AG09319 (cell line): ENCODE measurements around the gene KRTAP10-6.
"Not testable (repeated sequence)": the region's sequence is repeated elsewhere in the genome, so short reads cannot be mapped to it uniquely, and the experiment has no call there.

Experiments used
- DNase-seq: peaks from one replicate; pipeline ENCODE4 v3.0.0-alpha.2; 2010; ENCODE audit warnings: low read depth; ENCODE audit errors: extremely low read depth
- TF ChIP-seq, protein P1 (sequence below): IDR thresholded peaks from 2 replicates; pipeline ENCODE4 v1.5.1; 2011; ENCODE audit warnings: low read depth, mild to moderate bottlenecking, inconsistent platforms, low read length, moderate library complexity

KRTAP10-6 gene

DNA sequence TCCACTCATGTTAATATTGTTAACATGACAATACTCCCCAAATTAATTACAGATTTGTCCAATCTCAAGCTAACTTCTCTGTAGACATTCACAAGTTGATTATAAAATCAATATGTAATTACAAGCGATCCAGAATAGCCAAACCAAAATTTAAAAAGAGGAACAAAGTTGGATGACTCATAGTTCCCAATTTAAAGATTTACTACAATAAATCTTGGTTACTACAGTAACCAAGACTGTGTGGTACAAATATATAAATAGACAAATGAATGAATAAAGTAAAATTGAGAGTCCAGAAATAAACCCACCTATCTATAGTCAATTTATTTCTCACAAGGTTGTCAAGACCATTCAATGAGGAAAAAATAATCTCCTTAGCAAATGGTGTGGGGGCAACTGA, 25.9 kb downstream of the KRTAP10-6 start:
- TF ChIP-seq, protein P1, sequence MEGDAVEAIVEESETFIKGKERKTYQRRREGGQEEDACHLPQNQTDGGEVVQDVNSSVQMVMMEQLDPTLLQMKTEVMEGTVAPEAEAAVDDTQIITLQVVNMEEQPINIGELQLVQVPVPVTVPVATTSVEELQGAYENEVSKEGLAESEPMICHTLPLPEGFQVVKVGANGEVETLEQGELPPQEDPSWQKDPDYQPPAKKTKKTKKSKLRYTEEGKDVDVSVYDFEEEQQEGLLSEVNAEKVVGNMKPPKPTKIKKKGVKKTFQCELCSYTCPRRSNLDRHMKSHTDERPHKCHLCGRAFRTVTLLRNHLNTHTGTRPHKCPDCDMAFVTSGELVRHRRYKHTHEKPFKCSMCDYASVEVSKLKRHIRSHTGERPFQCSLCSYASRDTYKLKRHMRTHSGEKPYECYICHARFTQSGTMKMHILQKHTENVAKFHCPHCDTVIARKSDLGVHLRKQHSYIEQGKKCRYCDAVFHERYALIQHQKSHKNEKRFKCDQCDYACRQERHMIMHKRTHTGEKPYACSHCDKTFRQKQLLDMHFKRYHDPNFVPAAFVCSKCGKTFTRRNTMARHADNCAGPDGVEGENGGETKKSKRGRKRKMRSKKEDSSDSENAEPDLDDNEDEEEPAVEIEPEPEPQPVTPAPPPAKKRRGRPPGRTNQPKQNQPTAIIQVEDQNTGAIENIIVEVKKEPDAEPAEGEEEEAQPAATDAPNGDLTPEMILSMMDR: no peak
- no peak for DNase-seq

DNA sequence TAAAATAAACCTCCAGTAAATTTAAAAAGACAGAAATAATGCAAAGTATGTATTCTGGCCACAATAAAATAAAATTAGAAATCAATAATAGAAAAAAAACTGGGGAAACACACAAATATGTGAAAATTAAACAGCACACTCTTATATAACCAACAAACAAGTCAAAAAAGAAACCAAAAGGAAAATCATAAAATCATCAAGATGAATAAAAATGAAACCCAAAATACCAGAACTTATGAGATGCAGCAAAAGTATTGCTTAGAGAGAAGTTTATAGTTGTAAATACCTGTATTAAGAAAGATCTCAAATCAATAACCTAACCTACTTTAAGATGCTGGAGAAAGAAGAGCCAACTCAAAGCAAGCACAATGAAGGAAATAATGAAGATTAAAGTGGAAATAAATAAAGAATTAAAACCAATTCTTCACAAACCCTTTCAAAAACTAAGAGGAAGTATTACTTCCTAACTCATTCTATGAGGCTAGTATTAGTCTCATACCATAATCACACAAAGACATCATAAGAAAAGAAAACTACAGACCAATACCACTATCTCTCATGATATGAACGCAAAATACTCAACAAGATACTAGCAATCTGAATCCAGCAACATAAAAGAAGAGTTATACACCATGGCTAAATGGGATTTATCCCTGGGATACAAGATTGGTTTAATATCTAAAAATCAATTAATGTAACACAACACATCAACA, 27.3 kb downstream of the KRTAP10-6 start:
- DNase-seq: no peak
- TF ChIP-seq, protein P1: no peak

DNA sequence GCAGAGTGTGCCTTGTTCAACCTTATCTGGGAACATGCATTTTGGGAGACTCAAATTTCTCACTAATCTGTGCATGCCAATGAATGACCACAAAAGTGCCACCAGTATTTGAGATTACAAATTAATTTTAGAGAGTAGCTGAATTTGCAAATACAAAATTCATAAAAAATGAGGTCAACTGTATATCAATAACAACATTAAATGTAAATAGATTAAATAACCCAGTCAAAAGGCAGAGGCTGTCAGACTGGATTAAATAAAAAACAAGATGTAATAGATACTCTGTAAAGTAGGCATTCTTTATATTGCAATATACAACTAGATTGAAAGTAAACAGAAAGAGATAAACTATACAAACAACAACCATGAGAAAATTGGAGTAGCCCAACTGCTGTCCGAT, 28.2 kb downstream of the KRTAP10-6 start:
- TF ChIP-seq, protein P1: no peak
- no peak for DNase-seq

DNA sequence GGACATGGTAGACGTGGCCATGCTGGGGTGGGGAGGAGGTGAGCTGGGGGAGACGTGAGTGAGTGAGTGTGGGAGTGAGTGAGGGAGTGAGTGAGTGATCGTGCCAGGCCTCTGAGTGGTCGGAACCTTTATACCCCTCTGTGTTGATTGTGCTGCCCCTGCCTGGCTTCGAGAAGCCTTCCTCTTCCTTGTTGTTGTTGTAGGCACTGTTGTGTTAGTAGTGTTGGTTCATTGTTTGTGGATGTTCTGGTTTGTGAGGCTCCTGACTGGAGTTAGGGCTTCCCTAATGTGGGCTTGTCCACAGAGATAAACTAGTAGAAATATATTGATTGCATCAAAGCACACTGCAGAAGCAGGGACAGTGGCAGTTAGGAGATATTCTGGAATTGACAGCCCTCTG, 33.6 kb downstream of the KRTAP10-6 start, which contains the start of gene KRTAP10-3:
Gene KRTAP10-3 (minus strand): TSS at position 101 of the 400 bp plus-strand sequence. CDS start 80 bp downstream, at position 21.
- no peak for DNase-seq
- TF ChIP-seq, protein P1: no peak

DNA sequence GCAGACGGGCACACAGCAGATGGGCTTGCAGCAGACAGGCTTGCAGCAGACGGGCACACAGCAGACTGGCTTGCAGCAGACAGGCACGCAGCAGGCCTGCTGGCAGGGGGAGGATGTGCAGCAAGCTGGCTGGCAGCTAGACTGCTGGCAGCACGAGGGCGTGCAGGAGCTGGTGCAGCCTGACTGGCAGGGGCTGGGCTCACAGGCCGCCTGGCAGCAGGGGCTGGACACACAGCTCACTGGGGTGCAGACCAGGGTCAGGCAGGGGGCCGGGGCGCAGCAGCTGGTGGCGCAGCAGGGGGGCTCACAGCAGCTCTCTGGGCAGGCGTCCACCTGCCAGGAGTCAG, 34.0 kb downstream of the KRTAP10-6 start:
- not testable (repeated sequence) for DNase-seq

DNA sequence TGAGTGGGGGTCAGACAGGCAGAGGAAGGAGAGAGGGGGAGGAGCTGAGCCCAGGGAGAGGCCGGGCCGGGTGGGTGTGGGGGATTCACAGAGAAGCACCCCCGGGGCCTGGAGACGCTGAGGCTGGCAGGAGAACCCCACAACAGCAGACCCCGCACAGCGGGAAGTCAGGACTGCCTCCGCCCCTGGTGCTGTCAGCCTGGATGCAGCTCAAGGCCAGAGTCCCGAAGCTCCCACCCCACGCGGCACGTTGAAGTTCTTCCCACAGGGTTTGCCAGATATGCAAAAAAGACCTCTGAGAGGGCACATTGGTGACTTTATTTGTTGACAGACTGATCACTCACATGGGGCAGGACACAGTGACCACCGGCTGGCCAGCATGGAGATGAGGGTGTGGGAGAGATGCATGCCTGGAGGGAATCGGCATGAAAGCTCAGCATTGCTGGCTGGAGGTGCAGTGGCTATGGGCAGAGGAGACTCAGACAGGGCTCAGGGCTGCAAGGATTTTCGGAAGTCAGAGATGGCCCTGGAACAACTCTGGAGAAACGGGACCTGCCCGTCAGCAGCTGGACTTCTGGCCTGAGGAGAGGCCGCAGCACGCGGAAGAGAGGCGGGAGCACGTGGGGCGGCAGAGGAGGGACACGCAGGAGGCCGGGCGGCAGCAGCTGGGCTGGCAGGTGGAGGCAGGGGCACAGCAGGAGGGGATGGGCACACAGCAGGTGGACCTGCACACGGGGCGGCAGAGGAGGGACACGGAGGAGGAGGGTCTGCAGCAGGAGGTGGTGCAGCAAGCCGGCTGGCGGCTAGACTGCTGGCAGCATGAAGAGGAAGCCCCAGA, 34.6 kb downstream of the KRTAP10-6 start:
- DNase-seq: no peak
- TF ChIP-seq, protein P1: no peak

DNA sequence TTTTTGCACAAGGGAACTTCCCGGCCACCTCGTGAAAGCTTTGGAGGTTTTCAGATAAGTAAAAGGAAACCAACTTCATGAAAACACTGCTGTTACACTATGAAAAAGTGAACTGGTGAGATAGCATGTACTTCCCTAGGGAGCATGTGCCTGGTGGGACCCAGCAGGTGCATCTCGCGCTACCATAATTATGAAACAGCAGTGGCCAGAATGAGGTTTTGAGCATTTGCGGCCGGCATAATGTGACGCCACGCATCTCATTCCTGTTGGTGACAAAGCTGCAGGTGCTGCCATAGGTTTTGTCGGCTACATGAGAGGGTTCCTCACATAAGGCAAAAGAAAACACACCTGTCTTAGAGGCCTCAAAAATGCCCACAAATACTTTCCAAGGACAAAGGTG, 35.4 kb downstream of the KRTAP10-6 start:
- TF ChIP-seq, protein P1: no peak
- no peak for DNase-seq
